Mesothelial cell of epicardium (in vitro differentiated cells): ENCODE results near the gene KPNB1. TPM values are rescaled to one million over a fixed set of nuclear protein-coding genes. Genes with fewer than 3 reads are reported as not detected.

Experiments used
- DNase-seq, 2 experiments: peaks; one replicate each; pipeline ENCODE4 v3.0.0; 2021; ENCODE audit warnings: low spot score in 2 of 2; ENCODE audit not compliant: unreplicated experiment in 2 of 2
- H3K27ac Mint-ChIP-seq: 2 replicates; pipeline ENCODE4 v1.8.0; 2021; ENCODE audit warnings: mixed read lengths
- H3K27me3 Mint-ChIP-seq: 2 replicates; pipeline ENCODE4 v1.8.0; 2021; ENCODE audit warnings: low read depth, mixed read lengths
- H3K36me3 Mint-ChIP-seq: 2 replicates; pipeline ENCODE4 v1.8.0; 2021; ENCODE audit warnings: mixed read lengths
- H3K4me1 Mint-ChIP-seq: 2 replicates; pipeline ENCODE4 v1.8.0; 2021; ENCODE audit warnings: mixed read lengths
- H3K4me3 Mint-ChIP-seq: 2 replicates; pipeline ENCODE4 v1.8.0; 2021; ENCODE audit warnings: mild to moderate bottlenecking, moderate library complexity, mixed read lengths
- H3K9me3 Mint-ChIP-seq: 2 replicates; pipeline ENCODE4 v1.8.0; 2021; ENCODE audit warnings: mixed read lengths
- total RNA-seq: library from RNA; stranded (reverse); gene quantifications from 3 replicates; pipeline ENCODE4 v1.2.1, GENCODE V29; 2021
- TF ChIP-seq, protein P1 (sequence below): fragments of 200-600 bp; sonication (generic); IDR thresholded peaks from one replicate; pipeline ENCODE4 v1.5.0; 2021; ENCODE audit warnings: antibody characterized with exemption; ENCODE audit not compliant: unreplicated experiment

The KPNB1 gene
- total RNA-seq, 1 donor from 2014 or later = 302 TPM

DNA sequence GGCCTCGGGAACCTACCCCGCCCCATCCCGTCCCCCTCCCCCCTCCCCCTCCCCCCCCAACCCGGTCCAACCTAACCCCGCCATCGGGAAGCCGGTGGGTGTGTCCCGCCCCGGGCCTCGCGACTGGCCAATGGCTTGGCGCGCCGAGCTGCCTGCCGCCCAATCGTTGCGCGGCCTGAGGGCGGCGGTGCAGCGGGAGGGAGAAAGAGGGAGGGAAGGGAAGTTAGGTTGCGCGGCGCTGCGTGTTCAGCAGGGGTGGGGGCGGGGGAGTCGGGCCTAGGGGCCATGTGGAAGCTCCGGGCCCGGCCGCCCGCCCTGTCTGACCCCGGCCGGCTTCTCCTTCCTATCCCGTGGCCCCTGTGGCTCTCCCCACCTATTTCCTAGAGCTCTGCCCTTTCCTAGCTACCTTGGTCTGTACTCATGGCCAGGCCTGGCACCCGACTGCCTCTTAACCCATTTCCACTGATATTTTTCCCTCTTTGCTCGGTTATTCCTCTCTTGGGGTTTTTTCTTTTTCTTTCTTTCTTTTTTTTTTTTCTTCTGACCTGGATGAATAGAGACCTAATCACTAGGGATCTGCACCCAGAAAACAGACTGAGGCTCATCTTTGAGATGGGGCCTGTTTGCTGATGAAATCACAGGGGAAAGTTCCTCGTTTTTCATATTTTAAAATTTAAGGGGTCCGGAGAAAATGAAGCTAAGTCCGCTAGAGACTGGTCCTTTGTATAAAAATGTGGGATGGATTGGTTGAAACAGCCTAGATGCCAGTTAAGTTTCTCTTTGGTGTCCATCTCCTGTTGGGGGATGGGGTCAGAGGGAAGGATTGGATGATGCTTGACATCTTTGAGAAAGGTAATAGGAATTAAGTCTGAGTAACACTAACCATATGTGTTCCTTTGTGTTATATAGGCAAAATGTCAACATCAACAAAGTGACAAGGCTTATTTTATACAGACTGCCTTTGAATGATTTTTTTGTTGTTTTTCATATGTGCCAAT, 1.1 kb downstream of the KPNB1 start:
- Mint-ChIP-seq H3K27ac (peak overlapping the region; percentile 92), H3K4me3 (peak overlapping the region; percentile 88), H3K9me3 (no peaks in the 10 kb centered on the region), H3K4me1 (peaks cover 33% of the 10 kb centered on the region), H3K27me3 (no peaks in the 10 kb centered on the region), H3K36me3 (peaks cover 20% of the 10 kb centered on the region)
- DNase-seq = peak; percentile 85 to 90
- TF ChIP-seq, protein P1, sequence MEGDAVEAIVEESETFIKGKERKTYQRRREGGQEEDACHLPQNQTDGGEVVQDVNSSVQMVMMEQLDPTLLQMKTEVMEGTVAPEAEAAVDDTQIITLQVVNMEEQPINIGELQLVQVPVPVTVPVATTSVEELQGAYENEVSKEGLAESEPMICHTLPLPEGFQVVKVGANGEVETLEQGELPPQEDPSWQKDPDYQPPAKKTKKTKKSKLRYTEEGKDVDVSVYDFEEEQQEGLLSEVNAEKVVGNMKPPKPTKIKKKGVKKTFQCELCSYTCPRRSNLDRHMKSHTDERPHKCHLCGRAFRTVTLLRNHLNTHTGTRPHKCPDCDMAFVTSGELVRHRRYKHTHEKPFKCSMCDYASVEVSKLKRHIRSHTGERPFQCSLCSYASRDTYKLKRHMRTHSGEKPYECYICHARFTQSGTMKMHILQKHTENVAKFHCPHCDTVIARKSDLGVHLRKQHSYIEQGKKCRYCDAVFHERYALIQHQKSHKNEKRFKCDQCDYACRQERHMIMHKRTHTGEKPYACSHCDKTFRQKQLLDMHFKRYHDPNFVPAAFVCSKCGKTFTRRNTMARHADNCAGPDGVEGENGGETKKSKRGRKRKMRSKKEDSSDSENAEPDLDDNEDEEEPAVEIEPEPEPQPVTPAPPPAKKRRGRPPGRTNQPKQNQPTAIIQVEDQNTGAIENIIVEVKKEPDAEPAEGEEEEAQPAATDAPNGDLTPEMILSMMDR = no peak

DNA sequence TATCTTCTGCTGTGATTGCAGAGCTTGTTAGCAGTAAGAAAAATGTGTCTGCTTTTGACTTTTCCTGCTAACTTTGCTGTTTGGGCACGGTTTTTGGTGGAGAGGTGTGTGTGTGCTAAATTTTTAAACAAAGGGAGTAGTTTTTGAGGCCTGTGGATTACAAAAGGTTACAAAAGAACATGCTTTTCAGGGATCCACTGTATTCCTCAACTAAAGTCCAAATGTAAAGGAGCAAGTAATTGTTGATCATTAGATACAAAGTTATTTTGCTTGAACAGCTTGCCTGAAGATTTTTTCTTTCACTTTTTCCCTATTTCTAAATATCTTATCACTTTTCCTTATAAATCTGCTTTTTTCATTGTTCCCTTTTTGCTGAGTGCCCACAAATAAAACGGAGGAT, 2.0 kb downstream of the KPNB1 start:
- Mint-ChIP-seq H3K36me3 (peaks cover 23% of the 10 kb centered on the region), H3K27me3 (no peaks in the 10 kb centered on the region), H3K9me3 (no peaks in the 10 kb centered on the region), H3K27ac (peak overlapping the region; percentile 78), H3K4me3 (peak overlapping the region; percentile 88), H3K4me1 (peaks cover 33% of the 10 kb centered on the region)
- no peak for DNase-seq
- TF ChIP-seq, protein P1 = no peak

DNA sequence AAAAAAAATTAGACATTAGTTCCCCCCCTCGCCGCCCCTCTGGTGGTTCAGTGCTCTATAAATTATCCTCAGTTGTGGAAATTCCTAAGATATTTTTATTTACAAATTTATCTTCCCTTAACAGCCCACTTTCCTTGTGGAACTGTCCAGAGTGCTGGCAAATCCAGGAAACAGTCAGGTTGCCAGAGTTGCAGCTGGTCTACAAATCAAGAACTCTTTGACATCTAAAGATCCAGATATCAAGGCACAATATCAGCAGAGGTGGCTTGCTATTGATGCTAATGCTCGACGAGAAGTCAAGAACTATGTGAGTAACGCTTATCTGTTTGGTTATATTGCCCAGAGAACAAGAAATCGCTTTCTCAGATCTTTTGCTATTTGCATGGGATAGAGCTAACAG, 2.9 kb downstream of the KPNB1 start:
- no peaks in the 10 kb centered on the region for H3K27me3 Mint-ChIP-seq
- peaks cover 33% of the 10 kb centered on the region for H3K4me1 Mint-ChIP-seq
- no peaks in the 10 kb centered on the region for H3K9me3 Mint-ChIP-seq
- peak overlapping the region; percentile 33 for H3K27ac Mint-ChIP-seq
- TF ChIP-seq, protein P1 = no peak
- peaks cover 26% of the 10 kb centered on the region for H3K36me3 Mint-ChIP-seq
- H3K4me3 Mint-ChIP-seq = no peak overlapping the region
- DNase-seq = no peak

DNA sequence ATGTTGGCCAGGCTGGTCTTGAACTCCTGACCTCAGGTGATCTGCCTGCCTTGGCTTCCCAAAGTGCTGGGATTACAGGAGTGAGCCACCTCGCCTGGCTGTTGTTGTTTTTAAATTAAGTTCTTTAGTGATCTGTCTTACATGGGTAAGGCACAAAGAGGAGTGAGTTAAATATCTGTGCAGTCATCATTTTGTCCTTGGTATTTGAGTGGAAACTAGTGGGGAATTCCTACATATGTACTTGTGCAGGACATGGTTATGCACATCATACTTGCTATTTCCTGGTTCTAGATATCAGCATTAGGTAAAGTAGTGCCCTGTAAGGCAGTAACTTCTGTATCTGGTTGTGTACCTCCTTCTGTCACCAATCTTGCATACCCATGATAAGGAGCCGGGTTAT, 3.7 kb downstream of the KPNB1 start:
- peaks cover 31% of the 10 kb centered on the region for H3K4me1 Mint-ChIP-seq
- H3K27ac Mint-ChIP-seq = no peak overlapping the region
- H3K4me3 Mint-ChIP-seq = no peak overlapping the region
- no peaks in the 10 kb centered on the region for H3K27me3 Mint-ChIP-seq
- H3K9me3 Mint-ChIP-seq = no peaks in the 10 kb centered on the region
- no peak for DNase-seq
- H3K36me3 Mint-ChIP-seq = peaks cover 30% of the 10 kb centered on the region
- TF ChIP-seq, protein P1 = no peak

DNA sequence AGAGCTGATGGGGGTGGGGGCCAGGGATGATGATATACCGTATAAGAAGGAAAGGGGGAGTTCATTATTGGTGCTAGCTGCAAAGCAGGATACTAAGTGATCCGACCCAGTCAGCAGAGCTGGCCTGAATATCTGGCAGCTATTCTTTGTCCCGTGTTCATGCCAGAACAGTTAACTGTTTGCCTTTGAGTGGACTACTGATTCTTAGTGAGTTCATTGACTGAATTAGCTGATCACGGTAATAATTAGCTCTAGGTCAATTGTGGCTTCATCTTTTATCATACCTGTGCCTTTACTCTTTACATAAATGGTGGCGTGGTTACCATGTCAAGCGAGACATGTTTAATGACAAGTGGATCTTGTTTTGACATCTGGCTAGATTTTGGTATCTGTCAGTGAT, 5.3 kb downstream of the KPNB1 start:
- DNase-seq = no peak
- TF ChIP-seq, protein P1 = no peak
- Mint-ChIP-seq H3K27ac (no peak overlapping the region), H3K9me3 (no peaks in the 10 kb centered on the region), H3K36me3 (peaks cover 35% of the 10 kb centered on the region), H3K27me3 (no peaks in the 10 kb centered on the region), H3K4me1 (peaks cover 27% of the 10 kb centered on the region), H3K4me3 (no peak overlapping the region)
